Activated B cell treated with CpG ODN at 0.5 μM for 24 hours (primary cell): ENCODE measurements around the gene MGAT1. TPM values are rescaled to one million over a fixed set of nuclear protein-coding genes. Genes with fewer than 3 reads are reported as not detected.
A peak's percentile ranks its signal among the peaks of the same experiment; 100 is the strongest.

Experiments
- ATAC-seq: fragments of 200-7000 bp; cut with Tn5 transposase; one replicate; pipeline ENCODE4 v1.10.0; 2021; ENCODE audit warnings: low read depth, mild to moderate bottlenecking, moderate library complexity
- CTCF ChIA-PET: fragments of 350-600 bp; sonication (Branson Sonifier 250); formaldehyde crosslinking; loops from one replicate; lab custom pipeline; 2021; ENCODE audit warnings: antibody characterized with exemption; lab: Charles Lee
- POLR2A ChIA-PET: fragments of 350-600 bp; sonication (Branson Sonifier 250); formaldehyde crosslinking; loops from one replicate; lab custom pipeline; 2021; ENCODE audit warnings: antibody characterized with exemption; lab: Charles Lee
- DNase-seq: peaks from one replicate; pipeline ENCODE4 v3.0.0; 2022
- H3K27ac Mint-ChIP-seq: one replicate; pipeline ENCODE4 v1.8.0; 2020; ENCODE audit warnings: mixed read lengths
- H3K27me3 Mint-ChIP-seq: one replicate; pipeline ENCODE4 v1.8.0; 2021; ENCODE audit warnings: mixed read lengths
- H3K36me3 Mint-ChIP-seq: one replicate; pipeline ENCODE4 v1.8.0; 2021; ENCODE audit warnings: low read depth, mixed read lengths
- H3K4me1 Mint-ChIP-seq: one replicate; pipeline ENCODE4 v1.8.0; 2021; ENCODE audit warnings: mixed read lengths
- H3K4me3 Mint-ChIP-seq: one replicate; pipeline ENCODE4 v1.8.0; 2020; ENCODE audit warnings: mild to moderate bottlenecking, mixed read lengths
- H3K9me3 Mint-ChIP-seq: one replicate; pipeline ENCODE4 v1.8.0; 2020; ENCODE audit warnings: mixed read lengths
- CTCF ChIP-seq: fragments of 200-600 bp; IDR thresholded peaks from one replicate; pipeline ENCODE4 v1.8.0; 2022; ENCODE audit warnings: antibody characterized with exemption, mild to moderate bottlenecking
- intact Hi-C: fragments of 100-400 bp; cut with micrococcal nuclease; formaldehyde crosslinking; loops from one replicate; pipeline ENCODE4 v1.15.1; 2024
- total RNA-seq: library from RNA; stranded (reverse); gene quantifications from 2 replicates; pipeline ENCODE4 v1.2.3, GENCODE V29; 2022

MGAT1 gene
- total RNA-seq, 1 donor from 2014 or later, result 74.5 TPM

DNA sequence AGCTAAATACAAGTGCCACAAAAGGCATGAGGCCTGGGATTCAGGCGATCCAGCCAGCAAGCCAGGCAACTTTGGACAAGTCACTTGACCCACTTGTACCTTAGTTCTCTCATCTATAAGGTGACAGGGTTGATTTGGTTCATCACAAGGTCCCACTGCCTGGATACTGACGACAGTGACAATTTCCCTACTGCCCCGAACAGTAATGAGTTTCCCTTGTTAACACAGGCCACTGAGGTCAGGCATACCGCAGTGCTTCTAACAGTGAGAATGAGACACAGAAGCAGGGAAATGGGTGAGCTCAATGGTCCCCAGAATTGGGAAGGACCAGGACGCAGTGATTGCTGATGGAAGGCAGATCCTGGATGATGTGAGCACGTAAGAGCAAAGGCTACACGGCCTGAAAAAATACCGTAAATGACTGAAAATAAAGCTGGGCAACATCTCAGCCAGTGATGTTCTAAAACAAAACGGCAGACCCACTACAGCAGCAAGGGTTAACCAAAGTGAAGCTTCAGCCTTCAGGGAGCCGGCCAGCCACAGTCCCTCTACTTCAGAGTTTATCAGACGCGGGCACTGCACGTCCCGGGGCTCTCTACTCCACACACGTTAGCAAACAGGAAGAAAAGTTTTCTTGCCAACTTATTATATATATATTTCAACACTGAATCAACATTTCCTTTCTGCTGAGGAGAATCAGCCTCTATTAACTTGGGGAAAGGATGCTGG, 846 bp downstream of the MGAT1 start:
- Mint-ChIP-seq H3K36me3 (peaks cover 34% of the 10 kb centered on the region), H3K4me1 (peaks cover 82% of the 10 kb centered on the region), H3K27ac (peak overlapping the region; percentile 81), H3K9me3 (no peaks in the 10 kb centered on the region), H3K4me3 (peak overlapping the region; percentile 84), H3K27me3 (no peaks in the 10 kb centered on the region)
- ATAC-seq, result no peak
- intact Hi-C loops, result loop anchor here (1.0 to 10.0 kb wide), 11 partner anchors 9 to 1067 kb away; partner anchors contain the start of genes MAML1, MAPK9, TRIM41 and TRIM52
- CTCF ChIA-PET, result interaction anchor here (1.8 to 2.3 kb wide), 2 partner anchors 17 to 67 kb away, joined by 5 to 8 read pairs; no protein-coding TSS in a partner anchor
- POLR2A ChIA-PET, result interaction anchor here (0.6 to 4.9 kb wide), 6 partner anchors 8 to 448 kb away, joined by 4 to 84 read pairs (median 8); partner anchors contain the start of gene ZFP62
- no peak for DNase-seq
- no peak for TF ChIP-seq CTCF

GRCh38 chr5:180799902-180800801, 2.5 kb downstream of the MGAT1 start:
- Mint-ChIP-seq H3K9me3 (no peaks in the 10 kb centered on the region), H3K4me1 (peaks cover 80% of the 10 kb centered on the region), H3K27me3 (no peaks in the 10 kb centered on the region), H3K36me3 (peaks cover 47% of the 10 kb centered on the region), H3K27ac (no peak overlapping the region), H3K4me3 (peak overlapping the region; percentile 48)
- TF ChIP-seq CTCF, result no peak
- ChIA-PET CTCF (interaction anchor here (2.3 kb wide), 1 partner anchor 15 kb away, joined by 8 read pairs; no protein-coding TSS in a partner anchor), POLR2A (interaction anchor here (0.9 to 4.9 kb wide), 4 partner anchors 10 to 61 kb away, joined by 3 to 84 read pairs (median 32); partner anchors contain the start of gene ZFP62)
- no peak for ATAC-seq
- no peak for DNase-seq
- intact Hi-C loops, result loop anchor here (5.0 to 10.0 kb wide), 3 partner anchors 362 to 1065 kb away; partner anchors contain the start of genes MAML1 and MAPK9

DNA sequence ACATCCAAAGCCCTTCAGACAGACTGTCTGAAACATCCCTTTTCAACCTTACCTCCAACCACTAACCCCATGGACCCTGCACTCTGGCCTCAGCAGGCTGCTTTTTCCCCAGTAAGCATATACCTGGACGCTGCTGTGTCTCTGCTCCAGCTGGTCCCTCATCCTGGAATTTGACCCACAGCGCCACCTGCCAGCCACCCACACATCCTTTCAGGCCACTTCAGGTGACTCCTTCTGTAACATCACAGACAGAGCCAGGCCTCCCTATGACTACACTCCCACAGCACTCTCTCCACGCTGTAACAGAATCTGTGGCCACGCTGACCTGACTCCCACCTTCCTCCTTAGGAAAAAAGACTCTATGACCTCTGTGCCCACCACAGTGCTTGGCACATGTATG, 3.4 kb downstream of the MGAT1 start:
- no peak for ATAC-seq
- H3K4me3 Mint-ChIP-seq, result no peak overlapping the region
- no peaks in the 10 kb centered on the region for H3K27me3 Mint-ChIP-seq
- ChIA-PET CTCF (no interaction called here), POLR2A (interaction anchor here (0.9 to 4.9 kb wide), 4 partner anchors 11 to 62 kb away, joined by 3 to 84 read pairs (median 32); partner anchors contain the start of gene ZFP62)
- no peaks in the 10 kb centered on the region for H3K9me3 Mint-ChIP-seq
- no peak for DNase-seq
- peaks cover 54% of the 10 kb centered on the region for H3K36me3 Mint-ChIP-seq
- TF ChIP-seq CTCF, result no peak
- peak overlapping the region; percentile 68 for H3K27ac Mint-ChIP-seq
- intact Hi-C loops, result no loop called here
- peaks cover 79% of the 10 kb centered on the region for H3K4me1 Mint-ChIP-seq

GRCh38 chr5:180798193-180798592, 4.4 kb downstream of the MGAT1 start:
- CTCF ChIA-PET, result no interaction called here
- H3K27ac Mint-ChIP-seq, result peak overlapping the region; percentile 68
- ATAC-seq, result no peak
- peaks cover 81% of the 10 kb centered on the region for H3K4me1 Mint-ChIP-seq
- H3K27me3 Mint-ChIP-seq, result no peaks in the 10 kb centered on the region
- POLR2A ChIA-PET, result interaction anchor here (1.8 kb wide), 1 partner anchor 33 kb away, joined by 8 read pairs; no protein-coding TSS in a partner anchor
- no peak for TF ChIP-seq CTCF
- peaks cover 53% of the 10 kb centered on the region for H3K36me3 Mint-ChIP-seq
- H3K9me3 Mint-ChIP-seq, result no peaks in the 10 kb centered on the region
- intact Hi-C loops, result no loop called here
- DNase-seq, result no peak
- no peak overlapping the region for H3K4me3 Mint-ChIP-seq
